Measurements from ENCODE around the gene PPP1R8. TPM values are rescaled to one million over a fixed set of nuclear protein-coding genes. Genes with fewer than 3 reads are reported as not detected.

Gene PPP1R8
- total RNA-seq (2014; rRNA removed; shearing (Covaris generic)) (36.4 and 48.3 TPM in 2 replicates), polyA plus RNA-seq (2016; fragmentation: Nextera tagmentation; extraction: Ambion mirVana) (7.4 and 7.7 TPM in 2 replicates)

DNA sequence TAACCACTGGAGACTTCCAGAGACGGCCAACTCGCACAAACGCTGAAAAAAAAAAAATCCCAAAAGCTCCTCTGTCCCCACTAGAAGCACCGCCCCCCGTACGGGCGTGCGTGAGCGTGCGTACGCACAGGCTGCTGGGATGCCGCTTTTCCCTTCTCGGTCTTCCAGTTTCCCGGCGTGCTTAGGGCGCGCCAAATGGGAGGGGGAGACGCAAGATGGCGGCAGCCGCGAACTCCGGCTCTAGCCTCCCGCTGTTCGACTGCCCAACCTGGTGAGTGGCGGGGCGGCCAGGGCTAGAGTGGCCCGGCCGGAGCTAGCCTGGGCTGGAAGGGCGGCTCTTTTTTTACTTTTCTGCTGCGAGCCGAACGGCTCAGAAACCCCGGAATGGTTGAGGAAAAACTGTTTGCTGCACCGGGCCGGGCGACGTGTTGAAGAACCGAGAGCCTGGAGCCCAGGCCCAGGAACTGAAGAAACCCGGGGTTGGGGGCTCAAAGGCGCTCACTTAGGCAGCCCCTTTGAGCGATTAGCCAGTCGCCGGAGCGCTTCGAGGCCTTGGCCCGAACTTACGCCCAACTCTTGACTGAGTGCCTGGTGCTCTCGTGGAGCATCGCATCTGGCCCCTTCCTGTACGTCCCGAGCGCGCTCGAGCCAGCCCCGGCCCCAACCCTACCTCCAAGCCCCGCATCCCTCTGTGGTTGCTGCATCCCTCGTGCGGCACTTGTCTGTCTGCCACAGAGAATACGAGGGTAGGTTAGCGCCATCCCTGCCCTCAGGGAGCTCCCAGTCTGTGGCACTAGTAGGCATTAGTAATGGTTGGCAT is at the start of gene PPP1R8:
TSS of gene PPP1R8 (plus strand) at position 162 of the 820 bp plus-strand sequence. CDS start at position 216, 54 bp downstream.
- Histone ChIP-seq H3K4me3 (peak within 1 kb of the TSS; percentile 82), H3K4me1 (ENCODE audit: insufficient read depth) (peaks cover 24% of the 10 kb centered on the region), H3K27me3 (replicated peaks; ENCODE audit: insufficient read depth) (no peaks in the 10 kb centered on the region), H3K9me2 (ENCODE audit: insufficient read depth) (no peaks in the 10 kb centered on the region), H3K27ac (peak within 1 kb of the TSS; percentile 83), H3K4me2 (ENCODE audit: unreplicated experiment) (peak within 1 kb of the TSS; percentile 96), H3K79me2 (ENCODE audit: insufficient read depth) (peaks cover 52% of the 10 kb centered on the region), H4K20me1 (ENCODE audit: insufficient read depth) (peaks cover 4% of the 10 kb centered on the region; the same call in 1 of the 2 replicates), H3K9me3 (ENCODE audit: low read depth) (no peaks in the 10 kb centered on the region), H3K36me3 (ENCODE audit: low read depth) (peaks cover 18% of the 10 kb centered on the region), H2AFZ (peak within 1 kb of the TSS; percentile 94), H3K9ac (peak within 1 kb of the TSS; percentile 96), H3F3A (ENCODE audit: insufficient read depth) (peaks cover 44% of the 10 kb centered on the region)
- WGBS, 2 experiments (ENCODE audit: low coverage in 1 of 2, low lambda C conversion rate in 2 of 2, missing lambda C conversion rate in 2 of 2), result 1% methylated on average over 58 to 60 of the region's 60 CpGs
- in situ Hi-C loops (cut with MboI), result no loop called here
- peak; percentile 99 for DNase-seq
- no peak for TF ChIP-seq EZH2phosphoT487 (IDR thresholded peaks at IDR 0.05; ENCODE audit: insufficient read depth, low read depth)
- no peak for TF ChIP-seq EZH2 (IDR thresholded peaks at IDR 0.05; ENCODE audit: insufficient read depth, poor library complexity, severe bottlenecking)

DNA sequence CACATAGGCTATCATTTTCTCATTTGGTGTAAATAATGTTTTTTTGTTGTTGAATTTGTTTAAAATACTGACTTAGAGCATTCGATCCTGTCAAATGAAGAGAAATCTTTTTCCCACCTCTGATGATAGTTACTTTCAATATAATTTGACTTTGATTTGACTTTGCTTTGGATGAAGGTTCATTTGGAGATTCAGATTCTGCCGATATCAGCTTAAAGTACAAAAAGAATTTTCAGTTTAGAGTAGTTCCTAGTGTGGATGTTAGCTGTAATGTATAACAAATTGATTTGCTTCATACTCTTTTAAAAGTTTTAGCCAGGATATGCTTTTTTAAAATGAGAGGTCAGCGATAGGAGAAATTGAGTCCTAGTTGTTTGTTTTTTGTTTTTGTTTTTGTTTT is 47.6 kb upstream of the PPP1R8 start:
- Histone ChIP-seq H3K4me3 (no peak overlapping the region), H3F3A (ENCODE audit: insufficient read depth) (peaks cover 22% of the 10 kb centered on the region; the same call in 1 of the 2 replicates), H3K9me2 (ENCODE audit: insufficient read depth) (no peaks in the 10 kb centered on the region), H2AFZ (no peak overlapping the region), H3K27ac (no peak overlapping the region), H3K4me2 (ENCODE audit: unreplicated experiment) (no peak overlapping the region), H3K27me3 (replicated peaks; ENCODE audit: insufficient read depth) (no peaks in the 10 kb centered on the region), H3K4me1 (ENCODE audit: insufficient read depth) (peaks cover 20% of the 10 kb centered on the region), H3K9ac (no peak overlapping the region), H3K9me3 (ENCODE audit: low read depth) (no peaks in the 10 kb centered on the region), H4K20me1 (ENCODE audit: insufficient read depth) (no peaks in the 10 kb centered on the region), H3K36me3 (ENCODE audit: low read depth) (no peaks in the 10 kb centered on the region), H3K79me2 (ENCODE audit: insufficient read depth) (peaks cover 100% of the 10 kb centered on the region)
- DNase-seq, result no peak
- in situ Hi-C loops (cut with MboI), result no loop called here
- WGBS, 2 experiments (ENCODE audit: low coverage in 1 of 2, low lambda C conversion rate in 2 of 2, missing lambda C conversion rate in 2 of 2), result 97 to 100% methylated on average over 3 of the region's 3 CpGs
- TF ChIP-seq EZH2 (IDR thresholded peaks at IDR 0.05; ENCODE audit: insufficient read depth, poor library complexity, severe bottlenecking) (no peak), EZH2phosphoT487 (IDR thresholded peaks at IDR 0.05; ENCODE audit: insufficient read depth, low read depth) (no peak)

DNA sequence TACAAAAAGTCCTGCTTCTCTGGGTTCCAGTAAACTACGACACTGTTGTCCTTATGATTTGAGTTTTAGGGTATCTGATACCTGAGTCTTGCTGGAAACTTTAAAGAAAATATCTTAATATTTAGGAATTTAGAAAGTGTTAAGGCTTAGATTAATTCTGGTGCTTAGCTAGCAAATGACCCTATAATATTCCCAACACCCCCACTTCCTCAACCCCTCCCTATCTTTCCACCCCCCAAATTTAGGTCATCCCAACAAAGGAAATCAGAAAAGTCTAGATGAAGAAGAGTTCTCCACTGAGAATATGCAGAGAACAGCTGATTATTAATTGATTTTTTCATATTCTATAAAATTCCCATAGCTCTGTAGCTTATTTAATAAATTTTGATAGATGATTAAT is 45.9 kb upstream of the PPP1R8 start:
- no peak overlapping the region for H3K27ac ChIP-seq
- no peak overlapping the region for H3K9ac ChIP-seq
- H3F3A ChIP-seq (ENCODE audit: insufficient read depth), result peaks cover 22% of the 10 kb centered on the region; the same call in 1 of the 2 replicates
- H3K9me2 ChIP-seq (ENCODE audit: insufficient read depth), result no peaks in the 10 kb centered on the region
- H3K4me1 ChIP-seq (ENCODE audit: insufficient read depth), result peaks cover 37% of the 10 kb centered on the region
- no peak overlapping the region for H3K4me2 ChIP-seq (ENCODE audit: unreplicated experiment)
- no peaks in the 10 kb centered on the region for H3K9me3 ChIP-seq (ENCODE audit: low read depth)
- no peak overlapping the region for H2AFZ ChIP-seq
- no peak overlapping the region for H3K4me3 ChIP-seq
- WGBS, 2 experiments (ENCODE audit: low coverage in 1 of 2, low lambda C conversion rate in 2 of 2, missing lambda C conversion rate in 2 of 2), result 97 to 100% methylated on average over 1 of the region's 1 CpG
- peaks cover 100% of the 10 kb centered on the region for H3K79me2 ChIP-seq (ENCODE audit: insufficient read depth)
- no peak for DNase-seq
- no peaks in the 10 kb centered on the region for H3K27me3 ChIP-seq (replicated peaks; ENCODE audit: insufficient read depth)
- in situ Hi-C loops (cut with MboI), result no loop called here
- 0 out of 2 replicates have a peak, but pooled peaks cover 2% of the 10 kb centered on the region for H3K36me3 ChIP-seq (ENCODE audit: low read depth)
- TF ChIP-seq EZH2phosphoT487 (IDR thresholded peaks at IDR 0.05; ENCODE audit: insufficient read depth, low read depth) (no peak), EZH2 (IDR thresholded peaks at IDR 0.05; ENCODE audit: insufficient read depth, poor library complexity, severe bottlenecking) (no peak)
- no peaks in the 10 kb centered on the region for H4K20me1 ChIP-seq (ENCODE audit: insufficient read depth)

DNA sequence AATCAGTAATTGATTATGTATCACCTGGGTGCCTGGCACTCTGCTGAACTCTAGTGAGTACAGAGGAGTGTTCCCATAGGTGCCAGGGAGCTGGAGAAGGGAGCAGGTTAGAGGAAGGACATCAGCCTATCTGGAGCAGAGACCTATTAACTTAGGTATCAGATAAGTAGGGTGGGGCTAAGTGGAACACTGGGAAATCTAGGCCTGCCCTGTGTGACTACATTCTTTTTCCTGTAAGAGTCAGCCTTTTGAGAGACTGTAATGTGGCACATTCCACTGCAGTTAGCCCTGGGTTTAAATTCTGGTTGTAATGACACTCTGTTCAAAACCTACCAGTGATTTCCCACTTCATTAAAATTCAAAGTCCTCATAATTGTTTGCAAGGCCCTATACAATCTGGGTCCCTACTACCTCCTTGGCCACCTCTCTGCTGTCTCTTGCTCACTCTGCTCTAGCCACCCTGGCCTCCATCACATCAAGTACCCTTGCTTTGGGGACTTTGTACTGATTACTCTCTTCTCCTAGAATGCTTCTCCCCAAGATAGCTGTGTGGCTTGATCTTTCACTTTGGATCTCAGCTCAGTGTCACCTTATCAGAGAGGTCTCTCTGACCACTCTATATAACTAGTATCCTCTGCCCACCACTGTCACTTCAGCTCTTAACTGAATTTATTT is 44.7 kb upstream of the PPP1R8 start:
- Histone ChIP-seq H3K27me3 (replicated peaks; ENCODE audit: insufficient read depth) (no peaks in the 10 kb centered on the region), H3K4me2 (ENCODE audit: unreplicated experiment) (peak overlapping the region; percentile 45), H3K79me2 (ENCODE audit: insufficient read depth) (peaks cover 100% of the 10 kb centered on the region), H3K9me3 (ENCODE audit: low read depth) (no peaks in the 10 kb centered on the region), H3K4me1 (ENCODE audit: insufficient read depth) (peaks cover 39% of the 10 kb centered on the region), H3K9ac (peak overlapping the region; percentile 45), H3K27ac (peak overlapping the region; percentile 78), H2AFZ (0 out of 2 replicates have a peak overlapping the region, but pooled peaks have one; percentile 13), H3F3A (ENCODE audit: insufficient read depth) (peaks cover 22% of the 10 kb centered on the region; the same call in 1 of the 2 replicates), H3K36me3 (ENCODE audit: low read depth) (peaks cover 11% of the 10 kb centered on the region; the same call in 1 of the 2 replicates), H3K4me3 (no peak overlapping the region), H3K9me2 (ENCODE audit: insufficient read depth) (no peaks in the 10 kb centered on the region), H4K20me1 (ENCODE audit: insufficient read depth) (no peaks in the 10 kb centered on the region)
- in situ Hi-C loops (cut with MboI), result no loop called here
- TF ChIP-seq EZH2 (IDR thresholded peaks at IDR 0.05; ENCODE audit: insufficient read depth, poor library complexity, severe bottlenecking) (no peak), EZH2phosphoT487 (IDR thresholded peaks at IDR 0.05; ENCODE audit: insufficient read depth, low read depth) (no peak)
- peak; percentile 72 for DNase-seq

Measured in GM23248 (cell line).